GM23338 (cell line): ENCODE data around the gene HTR2B. TPM values are rescaled to one million over a fixed set of nuclear protein-coding genes. Genes with fewer than 3 reads are reported as not detected.

Experiments
- ATAC-seq: fragments of 200-7000 bp; cut with Tn5 transposase; 3 replicates; pipeline ENCODE4 v1.9.1; 2020
- DNase-seq: peaks from one replicate; pipeline ENCODE4 v3.0.0-alpha.2; 2015; ENCODE audit warnings: low spot score
- H2AFZ ChIP-seq: fragments of 200-600 bp; sonication (generic); 2 replicates; pipeline ENCODE4 v1.8.0; 2016; ENCODE audit warnings: antibody characterized with exemption, mild to moderate bottlenecking, moderate library complexity
- H3F3A ChIP-seq: fragments of 200-600 bp; sonication (generic); replicated peaks from 2 replicates; pipeline ENCODE4 v1.8.0; 2017; ENCODE audit warnings: antibody characterized with exemption, mixed run types, low read depth
- H3K27ac ChIP-seq: fragments of 200-600 bp; sonication (generic); 2 replicates; pipeline ENCODE4 v1.6.1; 2016; ENCODE audit warnings: low read depth
- H3K27me3 ChIP-seq: fragments of 200-600 bp; sonication (generic); 2 replicates; pipeline ENCODE4 v1.8.0; 2016; ENCODE audit warnings: mild to moderate bottlenecking, mixed run types, moderate library complexity; ENCODE audit not compliant: insufficient read depth
- H3K36me3 ChIP-seq: fragments of 200-600 bp; sonication (generic); 2 replicates; pipeline ENCODE4 v1.8.0; 2016; ENCODE audit warnings: mild to moderate bottlenecking; ENCODE audit not compliant: insufficient read depth
- H3K4me1 ChIP-seq: fragments of 200-600 bp; sonication (generic); 2 replicates; pipeline ENCODE4 v1.8.0; 2016; ENCODE audit warnings: mild to moderate bottlenecking, moderate library complexity; ENCODE audit not compliant: insufficient read depth
- H3K4me2 ChIP-seq: fragments of 200-600 bp; sonication (generic); 2 replicates; pipeline ENCODE4 v1.7.1; 2017; ENCODE audit warnings: mixed run types
- H3K4me3 ChIP-seq: fragments of 200-600 bp; sonication (generic); 2 replicates; pipeline ENCODE4 v1.6.1; 2016; ENCODE audit warnings: mixed run types
- H3K79me2 ChIP-seq: fragments of 200-600 bp; sonication (generic); replicated peaks from 2 replicates; pipeline ENCODE4 v1.8.0; 2017; ENCODE audit warnings: mild to moderate bottlenecking; ENCODE audit not compliant: insufficient read depth
- H3K9me2 ChIP-seq: fragments of 200-600 bp; sonication (generic); 2 replicates; pipeline ENCODE4 v1.8.0; 2017; ENCODE audit not compliant: insufficient read depth
- H4K20me1 ChIP-seq: fragments of 200-600 bp; sonication (generic); replicated peaks from 2 replicates; pipeline ENCODE4 v1.8.0; 2017; ENCODE audit warnings: mild to moderate bottlenecking; ENCODE audit not compliant: insufficient read depth
- H3K27ac Mint-ChIP-seq: 2 replicates; pipeline ENCODE4 v1.8.0; 2020; ENCODE audit warnings: inconsistent platforms, mild to moderate bottlenecking, moderate library complexity, mixed read lengths
- H3K27me3 Mint-ChIP-seq: 3 replicates; pipeline ENCODE4 v1.8.0; 2022; ENCODE audit warnings: low read depth, mild to moderate bottlenecking, moderate library complexity, mixed read lengths, inconsistent platforms; ENCODE audit not compliant: insufficient read depth, poor library complexity
- H3K36me3 Mint-ChIP-seq: 3 replicates; pipeline ENCODE4 v1.8.0; 2021; ENCODE audit warnings: low read depth, mild to moderate bottlenecking, inconsistent platforms, moderate library complexity, mixed read lengths
- H3K4me1 Mint-ChIP-seq: 3 replicates; pipeline ENCODE4 v1.8.0; 2020; ENCODE audit warnings: mild to moderate bottlenecking, inconsistent platforms, mixed read lengths
- H3K4me3 Mint-ChIP-seq: 3 replicates; pipeline ENCODE4 v1.8.0; 2021; ENCODE audit warnings: moderate library complexity, mild to moderate bottlenecking, inconsistent platforms, mixed read lengths
- H3K9me3 Mint-ChIP-seq: 3 replicates; pipeline ENCODE4 v1.8.0; 2020; ENCODE audit warnings: moderate library complexity, mild to moderate bottlenecking, inconsistent platforms, mixed read lengths
- CREB1 ChIP-seq: fragments of 250-450 bp; sonication (Bioruptor Pico); IDR thresholded peaks from 2 replicates; pipeline ENCODE4 v1.5.0; 2020; ENCODE audit warnings: low read depth, mild to moderate bottlenecking, moderate library complexity
- CTCF ChIP-seq, 2 experiments: fragments of 200-600 bp in 1 of 2; sonication (generic) in 1 of 2; conservative IDR thresholded peaks; 2 replicates each; pipeline versions ENCODE4 v1.5.1 to v1.6.1; 2016 to 2017; ENCODE audit warnings: antibody characterized with exemption in 2 of 2, low read depth in 2 of 2, mild to moderate bottlenecking in 2 of 2, moderate library complexity in 1 of 2
- ETS1 ChIP-seq: IDR thresholded peaks from 2 replicates; pipeline ENCODE4 v1.6.1; 2016; ENCODE audit warnings: antibody characterized with exemption
- EZH2 ChIP-seq: fragments of 200-600 bp; sonication (generic); IDR thresholded peaks from one replicate; pipeline ENCODE4 v1.8.0; 2017; ENCODE audit warnings: antibody characterized with exemption, mild to moderate bottlenecking, low read depth; ENCODE audit not compliant: unreplicated experiment
- EZH2phosphoT487 ChIP-seq: fragments of 200-600 bp; sonication (generic); IDR thresholded peaks from one replicate; pipeline ENCODE4 v1.8.1; 2018; ENCODE audit warnings: antibody characterized with exemption; ENCODE audit not compliant: unreplicated experiment
- JUNB ChIP-seq: IDR thresholded peaks from one replicate; pipeline ENCODE4 v1.6.1; 2016; ENCODE audit warnings: antibody characterized with exemption; ENCODE audit not compliant: unreplicated experiment
- NANOG ChIP-seq: IDR thresholded peaks from 2 replicates; pipeline ENCODE4 v1.6.1; 2016; ENCODE audit warnings: antibody characterized with exemption, borderline replicate concordance
- POLR2AphosphoS5 ChIP-seq: IDR thresholded peaks from 2 replicates; pipeline ENCODE4 v1.6.1; 2016; ENCODE audit warnings: antibody characterized with exemption, low read depth
- STAT1 ChIP-seq: IDR thresholded peaks from one replicate; pipeline ENCODE4 v1.6.1; 2016; ENCODE audit warnings: antibody characterized with exemption; ENCODE audit not compliant: unreplicated experiment
- ZNF114 ChIP-seq: fragments of 250-450 bp; sonication (Bioruptor Pico); IDR thresholded peaks from 2 replicates; pipeline ENCODE4 v1.5.0; 2020; ENCODE audit warnings: mild to moderate bottlenecking, moderate library complexity
- ZNF331 ChIP-seq: fragments of 250-450 bp; sonication (Bioruptor Pico); IDR thresholded peaks from 2 replicates; pipeline ENCODE4 v1.5.0; 2020; ENCODE audit warnings: low read depth, mild to moderate bottlenecking, moderate library complexity
- polyA plus RNA-seq: library from polyadenylated mRNA; unstranded; fragments of >200 nt; fragmentation: Nextera tagmentation; extraction: Ambion mirVana; gene quantifications from 2 replicates; pipeline ENCODE4 v1.2.1, GENCODE V29; 2016
- total RNA-seq: library from RNA; depleted of rRNA; stranded (reverse); fragments of >200 nt; shearing (Covaris generic); gene quantifications from 2 replicates; pipeline ENCODE4 v1.2.3, GENCODE V29; 2014
- TF ChIP-seq, protein P1 (sequence below): IDR thresholded peaks from one replicate; pipeline ENCODE4 v1.6.1; 2018; ENCODE audit warnings: antibody characterized with exemption; ENCODE audit not compliant: unreplicated experiment

HTR2B gene
- total and polyA plus RNA-seq, 2 experiments from 2014 or later = 0.16 TPM; not detected in 1

- Mint-ChIP-seq H3K4me1 (no peaks in the 10 kb centered on the region), H3K27me3 (peaks cover 7% of the 10 kb centered on the region), H3K9me3 (no peaks in the 10 kb centered on the region), H3K27ac (no peak overlapping the region), H3K36me3 (peaks cover 52% of the 10 kb centered on the region), H3K4me3 (no peak overlapping the region)
- Histone ChIP-seq H3K79me2 (no peaks in the 10 kb centered on the region), H3F3A (0 out of 2 replicates have a peak, but pooled peaks cover 10% of the 10 kb centered on the region), H3K36me3 (peaks cover 11% of the 10 kb centered on the region; the same call in 1 of the 2 replicates), H2AFZ (no peak overlapping the region), H3K27me3 (no peaks in the 10 kb centered on the region), H3K4me3 (no peak overlapping the region), H3K27ac (peak overlapping the region; percentile 18; the same call in 1 of the 2 replicates), H3K4me2 (no peak overlapping the region), H4K20me1 (no peaks in the 10 kb centered on the region; the same call in 1 of the 2 replicates), H3K4me1 (no peaks in the 10 kb centered on the region), H3K9me2 (no peaks in the 10 kb centered on the region)
- TF ChIP-seq ZNF331 (CRISPR knock-in tag) (no peak), POLR2AphosphoS5 (no peak), EZH2 (no peak)
- DNase-seq = no peak
- no peak for ATAC-seq
These were observed 47.2 kb upstream of the HTR2B start for GRCh38 chr2:231172025-231172424.

GRCh38 chr2:231170055-231170454 is 45.2 kb upstream of the HTR2B start:
- Mint-ChIP-seq H3K27ac (no peak overlapping the region), H3K4me1 (no peaks in the 10 kb centered on the region), H3K9me3 (no peaks in the 10 kb centered on the region), H3K36me3 (peaks cover 67% of the 10 kb centered on the region), H3K4me3 (no peak overlapping the region), H3K27me3 (peaks cover 4% of the 10 kb centered on the region)
- Histone ChIP-seq H3K4me2 (no peak overlapping the region), H3K36me3 (peaks cover 23% of the 10 kb centered on the region; the same call in 1 of the 2 replicates), H3K4me1 (no peaks in the 10 kb centered on the region), H3K27ac (no peak overlapping the region), H2AFZ (no peak overlapping the region), H3F3A (0 out of 2 replicates have a peak, but pooled peaks cover 3% of the 10 kb centered on the region), H3K4me3 (no peak overlapping the region), H3K27me3 (no peaks in the 10 kb centered on the region), H3K9me2 (no peaks in the 10 kb centered on the region), H3K79me2 (no peaks in the 10 kb centered on the region), H4K20me1 (no peaks in the 10 kb centered on the region; the same call in 1 of the 2 replicates)
- ATAC-seq (no peak), DNase-seq (no peak)
- TF ChIP-seq EZH2 (no peak), EZH2phosphoT487 (no peak), STAT1 (no peak), ZNF331 (CRISPR knock-in tag) (no peak), ETS1 (no peak), CREB1 (no peak), ZNF114 (CRISPR knock-in tag) (no peak), CTCF (conservative IDR thresholded peaks at IDR 0.05; ENCODE audit: low read depth in 2 of 2) (no peak), JUNB (no peak), NANOG (no peak), POLR2AphosphoS5 (no peak)
- TF ChIP-seq, protein P1, sequence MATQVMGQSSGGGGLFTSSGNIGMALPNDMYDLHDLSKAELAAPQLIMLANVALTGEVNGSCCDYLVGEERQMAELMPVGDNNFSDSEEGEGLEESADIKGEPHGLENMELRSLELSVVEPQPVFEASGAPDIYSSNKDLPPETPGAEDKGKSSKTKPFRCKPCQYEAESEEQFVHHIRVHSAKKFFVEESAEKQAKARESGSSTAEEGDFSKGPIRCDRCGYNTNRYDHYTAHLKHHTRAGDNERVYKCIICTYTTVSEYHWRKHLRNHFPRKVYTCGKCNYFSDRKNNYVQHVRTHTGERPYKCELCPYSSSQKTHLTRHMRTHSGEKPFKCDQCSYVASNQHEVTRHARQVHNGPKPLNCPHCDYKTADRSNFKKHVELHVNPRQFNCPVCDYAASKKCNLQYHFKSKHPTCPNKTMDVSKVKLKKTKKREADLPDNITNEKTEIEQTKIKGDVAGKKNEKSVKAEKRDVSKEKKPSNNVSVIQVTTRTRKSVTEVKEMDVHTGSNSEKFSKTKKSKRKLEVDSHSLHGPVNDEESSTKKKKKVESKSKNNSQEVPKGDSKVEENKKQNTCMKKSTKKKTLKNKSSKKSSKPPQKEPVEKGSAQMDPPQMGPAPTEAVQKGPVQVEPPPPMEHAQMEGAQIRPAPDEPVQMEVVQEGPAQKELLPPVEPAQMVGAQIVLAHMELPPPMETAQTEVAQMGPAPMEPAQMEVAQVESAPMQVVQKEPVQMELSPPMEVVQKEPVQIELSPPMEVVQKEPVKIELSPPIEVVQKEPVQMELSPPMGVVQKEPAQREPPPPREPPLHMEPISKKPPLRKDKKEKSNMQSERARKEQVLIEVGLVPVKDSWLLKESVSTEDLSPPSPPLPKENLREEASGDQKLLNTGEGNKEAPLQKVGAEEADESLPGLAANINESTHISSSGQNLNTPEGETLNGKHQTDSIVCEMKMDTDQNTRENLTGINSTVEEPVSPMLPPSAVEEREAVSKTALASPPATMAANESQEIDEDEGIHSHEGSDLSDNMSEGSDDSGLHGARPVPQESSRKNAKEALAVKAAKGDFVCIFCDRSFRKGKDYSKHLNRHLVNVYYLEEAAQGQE = no peak
